Measurements from ENCODE around the gene PDGFC.

PDGFC gene

GRCh38 chr4:156781852-156782251 is 189.7 kb downstream of the PDGFC start:
- TF ChIP-seq EZH2 (IDR thresholded peaks at IDR 0.05; ENCODE audit: borderline replicate concordance, low read depth, low read length, severe bottlenecking) (no peak), CTCF (IDR thresholded peaks at IDR 0.05; ENCODE audit: borderline replicate concordance, extremely low read depth, low read length, poor library complexity, severe bottlenecking) (no peak)

GRCh38 chr4:156779774-156780173 is 191.8 kb downstream of the PDGFC start:
- no peaks in the 10 kb centered on the region for H3K79me2 ChIP-seq (ENCODE audit: insufficient read depth, low read length)
- H3K4me3 ChIP-seq (ENCODE audit: low read depth in 1 of 2, low read length in 2 of 2): no peak overlapping the region
- H3K9ac ChIP-seq (ENCODE audit: low read depth, low read length): no peak overlapping the region
- H3K4me1 ChIP-seq (ENCODE audit: insufficient read depth, low read length): no peaks in the 10 kb centered on the region
- no peak overlapping the region for H2AFZ ChIP-seq (ENCODE audit: low read depth, low read length)
- no peak overlapping the region for H3K27ac ChIP-seq (ENCODE audit: low read length)
- no peak for ATAC-seq (ENCODE audit: insufficient read depth, low read depth)
- no peak for TF ChIP-seq EZH2 (IDR thresholded peaks at IDR 0.05; ENCODE audit: borderline replicate concordance, low read depth, low read length, severe bottlenecking)
- no peak for TF ChIP-seq CTCF (IDR thresholded peaks at IDR 0.05; ENCODE audit: borderline replicate concordance, extremely low read depth, low read length, poor library complexity, severe bottlenecking)
- H4K20me1 ChIP-seq (ENCODE audit: insufficient read depth, low read length): no peaks in the 10 kb centered on the region
- DNase-seq: no peak
- no peaks in the 10 kb centered on the region for H3K27me3 ChIP-seq (ENCODE audit: insufficient read depth, low read length, poor library complexity)
- no peaks in the 10 kb centered on the region for H3K9me3 ChIP-seq (ENCODE audit: insufficient read depth, low read length, severe bottlenecking)
- no peaks in the 10 kb centered on the region for H3K36me3 ChIP-seq (ENCODE audit: insufficient read depth, low read length)
- no peak overlapping the region for H3K4me2 ChIP-seq (ENCODE audit: insufficient read depth, low read length)

More at GRCh38 chr4:156781852-156782251, 189.7 kb downstream of the PDGFC start:
- Histone ChIP-seq H3K4me3 (ENCODE audit: low read depth in 1 of 2, low read length in 2 of 2) (no peak overlapping the region), H3K36me3 (ENCODE audit: insufficient read depth, low read length) (no peaks in the 10 kb centered on the region), H3K9ac (ENCODE audit: low read depth, low read length) (no peak overlapping the region), H3K27ac (ENCODE audit: low read length) (no peak overlapping the region), H3K4me2 (ENCODE audit: insufficient read depth, low read length) (no peak overlapping the region), H3K9me3 (ENCODE audit: insufficient read depth, low read length, severe bottlenecking) (no peaks in the 10 kb centered on the region), H2AFZ (ENCODE audit: low read depth, low read length) (no peak overlapping the region), H4K20me1 (ENCODE audit: insufficient read depth, low read length) (no peaks in the 10 kb centered on the region), H3K4me1 (ENCODE audit: insufficient read depth, low read length) (no peaks in the 10 kb centered on the region), H3K79me2 (ENCODE audit: insufficient read depth, low read length) (no peaks in the 10 kb centered on the region), H3K27me3 (ENCODE audit: insufficient read depth, low read length, poor library complexity) (no peaks in the 10 kb centered on the region)
- DNase-seq (no peak), ATAC-seq (ENCODE audit: insufficient read depth, low read depth) (no peak)

- Histone ChIP-seq H3K79me2 (ENCODE audit: insufficient read depth, low read length) (no peaks in the 10 kb centered on the region), H2AFZ (ENCODE audit: low read depth, low read length) (no peak overlapping the region), H3K9ac (ENCODE audit: low read depth, low read length) (no peak overlapping the region), H3K9me3 (ENCODE audit: insufficient read depth, low read length, severe bottlenecking) (no peaks in the 10 kb centered on the region), H3K36me3 (ENCODE audit: insufficient read depth, low read length) (no peaks in the 10 kb centered on the region), H3K27ac (ENCODE audit: low read length) (no peak overlapping the region), H3K4me2 (ENCODE audit: insufficient read depth, low read length) (no peak overlapping the region), H4K20me1 (ENCODE audit: insufficient read depth, low read length) (no peaks in the 10 kb centered on the region), H3K4me3 (ENCODE audit: low read depth in 1 of 2, low read length in 2 of 2) (no peak overlapping the region), H3K27me3 (ENCODE audit: insufficient read depth, low read length, poor library complexity) (no peaks in the 10 kb centered on the region), H3K4me1 (ENCODE audit: insufficient read depth, low read length) (no peaks in the 10 kb centered on the region)
- TF ChIP-seq EZH2 (IDR thresholded peaks at IDR 0.05; ENCODE audit: borderline replicate concordance, low read depth, low read length, severe bottlenecking) (no peak), CTCF (IDR thresholded peaks at IDR 0.05; ENCODE audit: borderline replicate concordance, extremely low read depth, low read length, poor library complexity, severe bottlenecking) (no peak)
- ATAC-seq (ENCODE audit: insufficient read depth, low read depth): no peak
- no peak for DNase-seq
Measured at GRCh38 chr4:156779042-156779441, 192.6 kb downstream of the PDGFC start.

- H4K20me1 ChIP-seq (ENCODE audit: insufficient read depth, low read length): no peaks in the 10 kb centered on the region
- H3K27ac ChIP-seq (ENCODE audit: low read length): no peak overlapping the region
- H3K9me3 ChIP-seq (ENCODE audit: insufficient read depth, low read length, severe bottlenecking): no peaks in the 10 kb centered on the region
- H3K4me1 ChIP-seq (ENCODE audit: insufficient read depth, low read length): no peaks in the 10 kb centered on the region
- no peak overlapping the region for H3K4me2 ChIP-seq (ENCODE audit: insufficient read depth, low read length)
- H3K9ac ChIP-seq (ENCODE audit: low read depth, low read length): no peak overlapping the region
- no peak for ATAC-seq (ENCODE audit: insufficient read depth, low read depth)
- no peaks in the 10 kb centered on the region for H3K36me3 ChIP-seq (ENCODE audit: insufficient read depth, low read length)
- TF ChIP-seq CTCF (IDR thresholded peaks at IDR 0.05; ENCODE audit: borderline replicate concordance, extremely low read depth, low read length, poor library complexity, severe bottlenecking): no peak
- no peak for TF ChIP-seq EZH2 (IDR thresholded peaks at IDR 0.05; ENCODE audit: borderline replicate concordance, low read depth, low read length, severe bottlenecking)
- H3K27me3 ChIP-seq (ENCODE audit: insufficient read depth, low read length, poor library complexity): no peaks in the 10 kb centered on the region
- no peak overlapping the region for H3K4me3 ChIP-seq (ENCODE audit: low read depth in 1 of 2, low read length in 2 of 2)
- H2AFZ ChIP-seq (ENCODE audit: low read depth, low read length): no peak overlapping the region
- no peaks in the 10 kb centered on the region for H3K79me2 ChIP-seq (ENCODE audit: insufficient read depth, low read length)
- DNase-seq: no peak
Measured at GRCh38 chr4:156778606-156779005, 193.0 kb downstream of the PDGFC start.

Data from DND-41 (cell line).